Liver (tissue), 3 donors: ENCODE data around the gene SLC5A5.

ENCODE experiments used
- ATF3 ChIP-seq: IDR thresholded peaks from 2 replicates; pipeline ENCODE4 v1.6.1; 2016; ENCODE audit warnings: antibody characterized with exemption
- CTCF ChIP-seq: fragments of 150-350 bp; IDR thresholded peaks from 2 replicates; pipeline ENCODE4 v1.5.1; 2017; ENCODE audit warnings: improper control_type of control experiment, low read depth, low read length; ENCODE audit not compliant: missing input control
- JUND ChIP-seq, 2 donors: IDR thresholded peaks; 2 replicates each; pipeline ENCODE4 v1.6.1; 2016; ENCODE audit warnings: antibody characterized with exemption in 2 of 2
- REST ChIP-seq: IDR thresholded peaks from 2 replicates; pipeline ENCODE4 v1.6.1; 2016; ENCODE audit warnings: antibody characterized with exemption, mild to moderate bottlenecking
- SP1 ChIP-seq: IDR thresholded peaks from 2 replicates; pipeline ENCODE4 v1.6.1; 2018; ENCODE audit warnings: antibody characterized with exemption, mild to moderate bottlenecking
- TAF1 ChIP-seq: conservative IDR thresholded peaks from 2 replicates; pipeline ENCODE4 v1.6.1; 2016; ENCODE audit warnings: antibody characterized with exemption, mild to moderate bottlenecking
- donor health status: healthy.
- donor health status: healthy.

- no peak for TF ChIP-seq JUND (IDR thresholded peaks at IDR 0.05)
- no peak for TF ChIP-seq CTCF
- TF ChIP-seq REST = no peak
- no peak for TF ChIP-seq ATF3
- TF ChIP-seq SP1 = no peak
- no peak for TF ChIP-seq TAF1
Observed at GRCh38 chr19:17902701-17903100, 31.0 kb downstream of the SLC5A5 start.
